HCT116 (cell line): ENCODE data around the gene TMEM106C.

Experiments
- EZH2 ChIP-seq: fragments of 200-600 bp; sonication (generic); IDR thresholded peaks from 2 replicates; pipeline ENCODE4 v1.6.1; 2017; ENCODE audit warnings: antibody characterized with exemption, mixed run types
- EZH2phosphoT487 ChIP-seq: fragments of 200-600 bp; IDR thresholded peaks from 2 replicates; pipeline ENCODE4 v1.6.1; 2018; ENCODE audit warnings: antibody characterized with exemption, borderline replicate concordance
- JUND ChIP-seq: IDR thresholded peaks from 2 replicates; pipeline ENCODE4 v1.6.1; 2012
- RAD21 ChIP-seq: IDR thresholded peaks from 2 replicates; pipeline ENCODE4 v1.6.1; 2012; ENCODE audit warnings: low read depth, mild to moderate bottlenecking
- SIN3A ChIP-seq: IDR thresholded peaks from 2 replicates; pipeline ENCODE4 v1.6.1; 2012; ENCODE audit warnings: low read depth
- SP1 ChIP-seq: IDR thresholded peaks from 2 replicates; pipeline ENCODE4 v1.6.1; 2012; ENCODE audit warnings: low read depth
- TCF7L2 ChIP-seq: IDR thresholded peaks from 2 replicates; pipeline ENCODE4 v1.7.0; 2011; ENCODE audit warnings: borderline replicate concordance, inconsistent platforms; ENCODE audit not compliant: insufficient read depth, insufficient read length; ENCODE audit errors: extremely low read depth
- ZFX ChIP-seq: fragments of 450-650 bp; IDR thresholded peaks from 2 replicates; pipeline ENCODE4 v1.6.1; 2017
- TF ChIP-seq, protein P1 (sequence below), 3 experiments: fragments of 200-600 bp in 1 of 3; sonication (generic) in 1 of 3; IDR thresholded peaks in 2 of 3; conservative IDR thresholded peaks in 1 of 3; 2 replicates each; pipeline ENCODE4 v1.5.1; 2012 to 2017; ENCODE audit warnings: low read depth in 2 of 3, low read length in 2 of 3, antibody characterized with exemption in 1 of 3, borderline replicate concordance in 1 of 3, control low read depth in 1 of 3, mild to moderate bottlenecking in 1 of 3, mixed read lengths in 1 of 3, mixed run types in 1 of 3, moderate library complexity in 1 of 3; ENCODE audit not compliant: insufficient read depth in 1 of 3
- TF ChIP-seq, protein P2 (sequence below): IDR thresholded peaks from 2 replicates; pipeline ENCODE4 v1.6.1; 2012
- TF ChIP-seq, protein P3 (sequence below): IDR thresholded peaks from 2 replicates; pipeline ENCODE4 v1.6.1; 2012

DNA sequence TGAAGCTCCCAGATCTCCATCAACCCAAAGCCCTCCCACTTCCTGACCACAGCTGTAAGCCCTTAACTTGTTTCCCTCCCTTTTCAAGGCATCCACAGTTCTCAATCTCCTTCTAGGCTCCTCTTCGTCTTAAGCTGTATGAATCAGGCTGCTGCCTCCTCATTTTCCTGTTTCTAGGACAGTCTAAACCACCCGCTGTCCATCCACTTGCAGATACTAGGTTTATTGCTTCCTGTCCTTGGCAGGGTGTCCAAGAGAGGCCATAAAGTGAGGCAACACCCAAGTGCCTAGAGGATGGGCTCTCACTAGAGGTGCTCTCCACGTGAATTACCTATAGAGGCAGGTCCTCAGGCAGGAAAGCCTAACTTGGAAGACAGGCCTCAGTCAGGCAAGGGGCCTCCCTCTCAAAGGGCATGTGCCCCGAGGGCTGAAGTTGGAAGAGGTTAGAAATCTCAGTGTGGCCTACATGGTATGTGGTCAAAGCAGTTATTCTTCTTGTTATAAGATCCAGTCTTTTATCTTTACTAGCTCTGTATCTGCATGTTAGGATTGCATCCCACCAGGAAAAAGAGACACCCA lies 8.8 kb upstream of the TMEM106C start:
- TF ChIP-seq, protein P1, sequence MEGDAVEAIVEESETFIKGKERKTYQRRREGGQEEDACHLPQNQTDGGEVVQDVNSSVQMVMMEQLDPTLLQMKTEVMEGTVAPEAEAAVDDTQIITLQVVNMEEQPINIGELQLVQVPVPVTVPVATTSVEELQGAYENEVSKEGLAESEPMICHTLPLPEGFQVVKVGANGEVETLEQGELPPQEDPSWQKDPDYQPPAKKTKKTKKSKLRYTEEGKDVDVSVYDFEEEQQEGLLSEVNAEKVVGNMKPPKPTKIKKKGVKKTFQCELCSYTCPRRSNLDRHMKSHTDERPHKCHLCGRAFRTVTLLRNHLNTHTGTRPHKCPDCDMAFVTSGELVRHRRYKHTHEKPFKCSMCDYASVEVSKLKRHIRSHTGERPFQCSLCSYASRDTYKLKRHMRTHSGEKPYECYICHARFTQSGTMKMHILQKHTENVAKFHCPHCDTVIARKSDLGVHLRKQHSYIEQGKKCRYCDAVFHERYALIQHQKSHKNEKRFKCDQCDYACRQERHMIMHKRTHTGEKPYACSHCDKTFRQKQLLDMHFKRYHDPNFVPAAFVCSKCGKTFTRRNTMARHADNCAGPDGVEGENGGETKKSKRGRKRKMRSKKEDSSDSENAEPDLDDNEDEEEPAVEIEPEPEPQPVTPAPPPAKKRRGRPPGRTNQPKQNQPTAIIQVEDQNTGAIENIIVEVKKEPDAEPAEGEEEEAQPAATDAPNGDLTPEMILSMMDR (IDR thresholded peaks at IDR 0.05 in 2 of 3, conservative IDR thresholded peaks at IDR 0.05 in 1 of 3; ENCODE audit: borderline replicate concordance in 1 of 3, insufficient read depth in 1 of 3, low read depth in 2 of 3, low read length in 2 of 3), result no peak
- TF ChIP-seq RAD21 (no peak), SP1 (no peak), EZH2phosphoT487 (no peak), ZFX (no peak), EZH2 (no peak), JUND (no peak), TCF7L2 (no peak), SIN3A (no peak)
- TF ChIP-seq, protein P2, sequence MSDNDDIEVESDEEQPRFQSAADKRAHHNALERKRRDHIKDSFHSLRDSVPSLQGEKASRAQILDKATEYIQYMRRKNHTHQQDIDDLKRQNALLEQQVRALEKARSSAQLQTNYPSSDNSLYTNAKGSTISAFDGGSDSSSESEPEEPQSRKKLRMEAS, result no peak
- TF ChIP-seq, protein P3, sequence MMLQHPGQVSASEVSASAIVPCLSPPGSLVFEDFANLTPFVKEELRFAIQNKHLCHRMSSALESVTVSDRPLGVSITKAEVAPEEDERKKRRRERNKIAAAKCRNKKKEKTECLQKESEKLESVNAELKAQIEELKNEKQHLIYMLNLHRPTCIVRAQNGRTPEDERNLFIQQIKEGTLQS, result no peak
